K562 (cell line): ENCODE measurements around the gene HRH1. TPM values are rescaled to one million over a fixed set of nuclear protein-coding genes. Genes with fewer than 3 reads are reported as not detected.

Experiments
- ATAC-seq: fragments of 200-7000 bp; cut with Tn5 transposase; 3 replicates; pipeline ENCODE4 v1.9.1; 2020; ENCODE audit warnings: moderate library complexity
- BruUV-seq: library from RNA; stranded (reverse); fragments of 400-500 nt; replicated peaks from 2 replicates; lab custom pipeline; 2021; lab: Mats Ljungman, UMichigan
- CTCF ChIA-PET: fragments of 300-600 bp; formaldehyde crosslinking; extraction: SDS; loops from one replicate; lab custom pipeline; 2021; ENCODE audit warnings: low intra/inter-chr PET ratio; lab: Yijun Ruan, JAX
- POLR2A ChIA-PET: fragments of 300-600, 350-650 bp; sonication (Branson Sonifier 250); formaldehyde crosslinking; extraction: SDS; loops from one replicate; lab custom pipeline; 2021; ENCODE audit warnings: antibody characterized with exemption, inconsistent platforms; lab: Yijun Ruan, JAX
- DNase-seq, 4 experiments: peaks; one replicate each; pipeline versions ENCODE4 v3.0.0 to v3.0.0-alpha.2; 2011 to 2018; ENCODE audit warnings: low spot score in 3 of 4, mixed read lengths in 3 of 4; ENCODE audit errors: extremely low read depth in 1 of 4
- FAIRE-seq: peaks from 2 replicates; lab custom pipeline; 2011; peaks lifted over from hg19 to GRCh38; lab: Jason Lieb, UNC
- H2AFZ ChIP-seq: 2 replicates; pipeline ENCODE4 v1.6.0; 2011; ENCODE audit warnings: low read depth, low read length, control low read depth, inconsistent platforms
- H3K27ac ChIP-seq: fragments of 200-600 bp; 3 replicates; pipeline ENCODE4 v1.8.0; 2011; ENCODE audit warnings: low read depth, mild to moderate bottlenecking, control low read depth, inconsistent platforms, low read length, moderate library complexity, mixed read lengths; ENCODE audit errors: extremely low read depth
- H3K27me3 ChIP-seq, 2 experiments: fragments of 300-600 bp in 1 of 2; 2 replicates in 1 of 2; 3 replicates in 1 of 2; pipeline versions ENCODE4 v1.6.0 to v1.8.0; 2011; ENCODE audit warnings: inconsistent platforms in 2 of 2, low read length in 2 of 2, mild to moderate bottlenecking in 1 of 2, mixed read lengths in 1 of 2, moderate library complexity in 1 of 2; ENCODE audit not compliant: control insufficient read depth in 2 of 2, insufficient read depth in 2 of 2
- H3K36me3 ChIP-seq: fragments of 300-600 bp; 3 replicates; pipeline ENCODE4 v1.8.0; 2011; ENCODE audit warnings: mild to moderate bottlenecking, low read length, inconsistent platforms; ENCODE audit not compliant: control insufficient read depth, insufficient read depth
- H3K4me1 ChIP-seq, 2 experiments: fragments of 200-600 bp in 1 of 2; replicated peaks in 1 of 2; 2 replicates in 1 of 2; 3 replicates in 1 of 2; pipeline versions ENCODE4 v1.5.1 to v1.8.0; 2011; ENCODE audit warnings: inconsistent platforms in 2 of 2, low read length in 2 of 2, mild to moderate bottlenecking in 1 of 2, mixed read lengths in 1 of 2, moderate library complexity in 1 of 2; ENCODE audit not compliant: control insufficient read depth in 2 of 2, insufficient read depth in 2 of 2
- H3K4me2 ChIP-seq: 2 replicates; pipeline ENCODE4 v1.6.1; 2011; ENCODE audit warnings: low read length, control low read depth, inconsistent platforms, mixed read lengths; ENCODE audit not compliant: insufficient read depth
- H3K4me3 ChIP-seq: fragments of 200-600 bp; sonication (generic), shearing (Covaris generic); 2 replicates; pipeline ENCODE4 v1.5.1; 2016; ENCODE audit warnings: control low read depth, inconsistent platforms
- H3K79me2 ChIP-seq: fragments of 200-600 bp; 3 replicates; pipeline ENCODE4 v1.8.0; 2011; ENCODE audit warnings: low read length, inconsistent platforms; ENCODE audit not compliant: control insufficient read depth, insufficient read depth
- H3K9ac ChIP-seq, 2 experiments: 2 replicates each; pipeline versions ENCODE4 v1.6.0 to v1.6.1; 2011; ENCODE audit warnings: low read depth in 2 of 2, low read length in 2 of 2, control low read depth in 1 of 2, inconsistent platforms in 1 of 2, mild to moderate bottlenecking in 1 of 2, mixed read lengths in 1 of 2; ENCODE audit not compliant: insufficient read depth in 1 of 2
- H3K9me1 ChIP-seq: one replicate; pipeline ENCODE4 v1.6.0; 2011; ENCODE audit warnings: inconsistent platforms, mild to moderate bottlenecking, low read length, moderate library complexity; ENCODE audit not compliant: control insufficient read depth, insufficient read depth
- H3K9me3 ChIP-seq: replicated peaks from 2 replicates; pipeline ENCODE4 v1.5.1; 2011; ENCODE audit warnings: low read depth, low read length, inconsistent platforms; ENCODE audit not compliant: control insufficient read depth, insufficient read depth
- H4K20me1 ChIP-seq: replicated peaks from 2 replicates; pipeline ENCODE4 v1.6.1; 2011; ENCODE audit warnings: low read length, inconsistent platforms, mixed read lengths; ENCODE audit not compliant: control insufficient read depth, insufficient read depth
- MNT ChIP-seq, 2 experiments: fragments of 450-650 bp; conservative IDR thresholded peaks; 2 replicates each; pipeline ENCODE4 v1.6.1; 2017; ENCODE audit warnings: mild to moderate bottlenecking in 2 of 2, moderate library complexity in 2 of 2
- RNF219 ChIP-seq: fragments of 250-450 bp; sonication (Bioruptor Pico); IDR thresholded peaks from 2 replicates; pipeline ENCODE4 v1.5.0; 2022; ENCODE audit warnings: mild to moderate bottlenecking
- SP2 ChIP-seq: IDR thresholded peaks from 2 replicates; pipeline ENCODE4 v1.6.1; 2011; ENCODE audit warnings: mild to moderate bottlenecking, low read depth, low read length, moderate library complexity; ENCODE audit not compliant: poor library complexity, severe bottlenecking; ENCODE audit errors: extremely low read depth
- TFE3 ChIP-seq: fragments of 450-650 bp; formaldehyde crosslinking; IDR thresholded peaks from 2 replicates; pipeline ENCODE4 v1.4.0; 2020; ENCODE audit warnings: mild to moderate bottlenecking, mixed read lengths
- ZNF23 ChIP-seq: fragments of 250-450 bp; sonication (Bioruptor Pico); IDR thresholded peaks from 2 replicates; pipeline ENCODE4 v1.4.0; 2020; ENCODE audit warnings: mild to moderate bottlenecking
- ZSCAN32 ChIP-seq: fragments of 450-650 bp; formaldehyde crosslinking; IDR thresholded peaks from 2 replicates; pipeline ENCODE4 v1.4.0; 2020; ENCODE audit warnings: mild to moderate bottlenecking, moderate library complexity
- WGBS: fragments of 100-300 bp; shearing (Covaris generic); methylation state at CpG from one replicate; pipeline ENCODE4 v1.1.6; 2016; ENCODE audit warnings: low coverage, mixed read lengths; ENCODE audit not compliant: insufficient coverage; ENCODE audit errors: missing lambda C conversion rate; 5-methylcytosine and 5-hydroxymethylcytosine counted together
- in situ Hi-C: fragments of 300-500 bp; cut with MboI; formaldehyde crosslinking; loops from 4 replicates; pipeline ENCODE4 v1.15.0; 2018; ENCODE audit warnings: inconsistent platforms, mixed read lengths
- intact Hi-C: fragments of 100-400 bp; cut with micrococcal nuclease; formaldehyde crosslinking; loops from 2 replicates; pipeline ENCODE4 v1.14.2; 2022
- polyA plus RNA-seq, 8 experiments: library from polyadenylated mRNA; depleted of rRNA in 4 of 8; stranded (reverse) in 5 of 8; unstranded in 3 of 8; fragments of >200 nt; fragmentation: Nextera tagmentation in 2 of 8; fragmentation: Illumina TruSeq in 1 of 8; extraction: Ambion mirVana in 2 of 8; extraction: Trizol in 1 of 8; gene quantifications; 2 replicates each; pipeline versions ENCODE4 v1.2.1 to v1.2.3, GENCODE V29; 2011 to 2014; ENCODE audit warnings: inconsistent platforms in 1 of 8, missing spikeins in 1 of 8
- total RNA-seq, 7 experiments: library from RNA; depleted of rRNA in 6 of 7; stranded (reverse); fragments of >200 nt in 6 of 7; fragmentation: Illumina TruSeq in 2 of 7; extraction: Trizol in 2 of 7; gene quantifications; 2 replicates each; pipeline versions ENCODE4 v1.2.1 to v1.2.3, GENCODE V29; 2011 to 2021; ENCODE audit warnings: low replicate concordance in 1 of 7
- TF ChIP-seq, protein P1 (sequence below), 2 experiments: fragments of 450-650 bp; IDR thresholded peaks; 2 replicates each; pipeline ENCODE4 v1.6.1; 2016
- TF ChIP-seq, protein P2 (sequence below): fragments of 200-800 bp; sonication (Bioruptor generic); IDR thresholded peaks from 2 replicates; pipeline ENCODE4 v1.6.1; 2016; ENCODE audit warnings: missing genetic modification characterization, missing compliant biosample characterization

HRH1 gene
- total and polyA plus RNA-seq, 9 of the 15 experiments (the other 6 are each of a cell fraction or from before 2014, with no cell fraction given): 0.03 to 0.15 (median 0.06) TPM; not detected in 1

GRCh38 chr3:11246663-11246970 lies 92.3 kb downstream of the HRH1 start (continued):
- TF ChIP-seq, protein P1, sequence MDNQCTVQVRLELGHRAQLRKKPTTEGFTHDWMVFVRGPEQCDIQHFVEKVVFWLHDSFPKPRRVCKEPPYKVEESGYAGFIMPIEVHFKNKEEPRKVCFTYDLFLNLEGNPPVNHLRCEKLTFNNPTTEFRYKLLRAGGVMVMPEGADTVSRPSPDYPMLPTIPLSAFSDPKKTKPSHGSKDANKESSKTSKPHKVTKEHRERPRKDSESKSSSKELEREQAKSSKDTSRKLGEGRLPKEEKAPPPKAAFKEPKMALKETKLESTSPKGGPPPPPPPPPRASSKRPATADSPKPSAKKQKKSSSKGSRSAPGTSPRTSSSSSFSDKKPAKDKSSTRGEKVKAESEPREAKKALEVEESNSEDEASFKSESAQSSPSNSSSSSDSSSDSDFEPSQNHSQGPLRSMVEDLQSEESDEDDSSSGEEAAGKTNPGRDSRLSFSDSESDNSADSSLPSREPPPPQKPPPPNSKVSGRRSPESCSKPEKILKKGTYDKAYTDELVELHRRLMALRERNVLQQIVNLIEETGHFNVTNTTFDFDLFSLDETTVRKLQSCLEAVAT (IDR thresholded peaks at IDR 0.05): no peak
- TF ChIP-seq ZSCAN32 (CRISPR knock-in tag) (no peak), ZNF23 (CRISPR knock-in tag) (no peak), RNF219 (CRISPR knock-in tag) (no peak), MNT (conservative IDR thresholded peaks at IDR 0.05) (no peak)

DNA sequence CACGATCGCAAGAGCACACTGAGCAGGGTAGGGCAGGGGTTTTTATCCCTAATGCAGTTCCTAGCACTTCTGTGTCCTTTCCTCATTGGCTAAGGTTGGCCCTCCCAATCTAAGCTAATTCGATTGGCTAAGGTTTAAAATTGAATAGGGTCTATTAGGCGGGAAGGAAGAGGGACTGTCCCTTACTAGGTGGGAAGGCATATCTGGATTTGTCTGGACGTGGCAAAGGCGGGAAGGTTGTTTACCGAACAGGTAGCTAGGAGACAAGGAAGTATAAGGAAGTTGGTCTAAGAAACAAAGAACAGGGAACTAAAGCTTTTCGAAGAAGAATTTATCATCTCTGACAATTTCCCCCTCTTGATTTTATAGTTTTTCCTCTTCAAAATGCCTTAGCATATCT lies 93.1 kb downstream of the HRH1 start:
- no peak for FAIRE-seq
- no TSS peak for BruUV-seq
- TF ChIP-seq TFE3 (CRISPR knock-in tag): no peak
- TF ChIP-seq, protein P2, sequence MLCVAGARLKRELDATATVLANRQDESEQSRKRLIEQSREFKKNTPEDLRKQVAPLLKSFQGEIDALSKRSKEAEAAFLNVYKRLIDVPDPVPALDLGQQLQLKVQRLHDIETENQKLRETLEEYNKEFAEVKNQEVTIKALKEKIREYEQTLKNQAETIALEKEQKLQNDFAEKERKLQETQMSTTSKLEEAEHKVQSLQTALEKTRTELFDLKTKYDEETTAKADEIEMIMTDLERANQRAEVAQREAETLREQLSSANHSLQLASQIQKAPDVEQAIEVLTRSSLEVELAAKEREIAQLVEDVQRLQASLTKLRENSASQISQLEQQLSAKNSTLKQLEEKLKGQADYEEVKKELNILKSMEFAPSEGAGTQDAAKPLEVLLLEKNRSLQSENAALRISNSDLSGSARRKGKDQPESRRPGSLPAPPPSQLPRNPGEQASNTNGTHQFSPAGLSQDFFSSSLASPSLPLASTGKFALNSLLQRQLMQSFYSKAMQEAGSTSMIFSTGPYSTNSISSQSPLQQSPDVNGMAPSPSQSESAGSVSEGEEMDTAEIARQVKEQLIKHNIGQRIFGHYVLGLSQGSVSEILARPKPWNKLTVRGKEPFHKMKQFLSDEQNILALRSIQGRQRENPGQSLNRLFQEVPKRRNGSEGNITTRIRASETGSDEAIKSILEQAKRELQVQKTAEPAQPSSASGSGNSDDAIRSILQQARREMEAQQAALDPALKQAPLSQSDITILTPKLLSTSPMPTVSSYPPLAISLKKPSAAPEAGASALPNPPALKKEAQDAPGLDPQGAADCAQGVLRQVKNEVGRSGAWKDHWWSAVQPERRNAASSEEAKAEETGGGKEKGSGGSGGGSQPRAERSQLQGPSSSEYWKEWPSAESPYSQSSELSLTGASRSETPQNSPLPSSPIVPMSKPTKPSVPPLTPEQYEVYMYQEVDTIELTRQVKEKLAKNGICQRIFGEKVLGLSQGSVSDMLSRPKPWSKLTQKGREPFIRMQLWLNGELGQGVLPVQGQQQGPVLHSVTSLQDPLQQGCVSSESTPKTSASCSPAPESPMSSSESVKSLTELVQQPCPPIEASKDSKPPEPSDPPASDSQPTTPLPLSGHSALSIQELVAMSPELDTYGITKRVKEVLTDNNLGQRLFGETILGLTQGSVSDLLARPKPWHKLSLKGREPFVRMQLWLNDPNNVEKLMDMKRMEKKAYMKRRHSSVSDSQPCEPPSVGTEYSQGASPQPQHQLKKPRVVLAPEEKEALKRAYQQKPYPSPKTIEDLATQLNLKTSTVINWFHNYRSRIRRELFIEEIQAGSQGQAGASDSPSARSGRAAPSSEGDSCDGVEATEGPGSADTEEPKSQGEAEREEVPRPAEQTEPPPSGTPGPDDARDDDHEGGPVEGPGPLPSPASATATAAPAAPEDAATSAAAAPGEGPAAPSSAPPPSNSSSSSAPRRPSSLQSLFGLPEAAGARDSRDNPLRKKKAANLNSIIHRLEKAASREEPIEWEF (CRISPR knock-in tag): no peak
- TF ChIP-seq SP2: no peak

More for the DNA sequence above, 93.1 kb downstream of the HRH1 start:
- Histone ChIP-seq H3K27ac (no peak overlapping the region), H3K36me3 (no peaks in the 10 kb centered on the region), H3K79me2 (no peaks in the 10 kb centered on the region), H3K27me3 (peaks cover 10% of the 10 kb centered on the region in 2 experiments; a peak in 4 of 5 replicates), H3K9me3 (no peaks in the 10 kb centered on the region), H3K9ac (no peak overlapping the region), H4K20me1 (no peaks in the 10 kb centered on the region), H3K4me2 (no peak overlapping the region), H3K9me1 (no peaks in the 10 kb centered on the region), H3K4me3 (no peak overlapping the region), H3K4me1 (peaks cover 0 to 22% of the 10 kb centered on the region in 2 experiments; a peak in 3 of 5 replicates), H2AFZ (no peak overlapping the region)
- in situ Hi-C loops (no loop called here), intact Hi-C loops (no loop called here)
- ChIA-PET CTCF (no interaction called here), POLR2A (interaction anchor here (1.1 to 1.6 kb wide), 2 partner anchors 11 to 13 kb away, joined by 3 to 4 read pairs; no protein-coding TSS in a partner anchor)
- no peak for ATAC-seq
- DNase-seq: no peak
- WGBS: 7% methylated on average over 7 of the region's 8 CpGs
